ENCODE measurements around the gene NFE2L3. TPM values are rescaled to one million over a fixed set of nuclear protein-coding genes. Genes with fewer than 3 reads are reported as not detected.

Gene NFE2L3
- total and polyA plus RNA-seq, 2 of the 4 experiments (the other 2 are of a cell fraction), result 28.0 to 43.2 TPM

DNA sequence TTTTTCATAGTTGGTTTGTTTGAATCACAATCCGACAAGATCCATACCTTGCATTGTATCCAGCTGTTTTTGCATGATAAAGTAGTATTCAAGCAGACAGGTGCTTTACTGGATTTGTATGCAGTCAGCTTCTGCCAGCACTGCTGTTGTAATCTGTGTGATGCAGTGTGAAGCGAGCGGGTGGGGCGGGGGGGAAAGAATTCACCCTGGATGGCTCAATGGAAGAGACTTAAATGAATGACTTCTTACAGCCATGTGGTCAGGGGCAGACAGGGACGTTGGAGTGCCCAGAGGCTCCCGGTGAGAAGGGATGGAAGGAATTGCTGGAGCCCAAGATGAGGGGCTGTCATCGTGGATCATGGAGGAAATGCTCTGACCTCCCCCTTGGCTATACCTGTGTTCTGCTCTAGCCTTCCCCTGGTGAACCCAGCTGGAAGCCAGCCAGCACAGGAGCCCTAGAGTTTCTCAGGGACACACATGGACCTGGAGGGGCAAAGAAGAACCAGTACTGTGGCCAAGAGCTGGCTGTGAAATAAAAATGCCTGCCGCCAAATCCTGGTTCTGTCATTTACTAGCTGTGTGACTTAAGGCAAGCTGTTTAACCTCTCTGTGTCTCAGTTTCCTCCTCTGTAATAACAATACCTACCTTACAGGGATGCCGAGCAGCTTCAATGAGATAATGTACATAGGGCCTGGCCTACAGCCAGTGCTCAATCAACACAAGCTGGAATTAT, 14.1 kb downstream of the NFE2L3 start:
- BruUV-seq (replicated peaks), result no TSS peak
- Histone ChIP-seq H2BK15ac (ENCODE audit: low read depth, low read length) (no peak overlapping the region), H3K4me1 (ENCODE audit: control insufficient read depth, insufficient read depth, low read length) (peaks cover 3% of the 10 kb centered on the region; the same call in 1 of the 2 replicates), H2BK5ac (ENCODE audit: low read depth, low read length, poor library complexity, severe bottlenecking) (no peak overlapping the region), H3K27ac (ENCODE audit: insufficient read depth, low read length) (no peak overlapping the region), H4K5ac (ENCODE audit: low read depth, low read length) (no peak overlapping the region), H2AK9ac (replicated peaks; ENCODE audit: low read depth, low read length, poor library complexity) (no peak overlapping the region), H3K79me1 (ENCODE audit: low read depth in 1 of 2, low read length in 2 of 2) (peaks cover 3 to 18% of the 10 kb centered on the region in 2 experiments; a peak in 3 of 4 replicates), H2BK120ac (ENCODE audit: low read depth, low read length) (no peak overlapping the region), H3K23ac (ENCODE audit: low read depth, low read length) (no peak overlapping the region), H2AK5ac (ENCODE audit: low read depth, low read length) (no peak overlapping the region), H3K18ac (ENCODE audit: low read depth, low read length) (no peak overlapping the region), H3K9ac (ENCODE audit: low read depth, low read length) (no peak overlapping the region), H3K9me3 (ENCODE audit: control insufficient read depth, insufficient read depth, low read length) (no peaks in the 10 kb centered on the region), H3K14ac (replicated peaks; ENCODE audit: low read depth, low read length) (no peak overlapping the region), H4K20me1 (ENCODE audit: insufficient read depth, low read length) (no peaks in the 10 kb centered on the region), H3K9me1 (ENCODE audit: insufficient read depth, low read length) (peaks cover 8% of the 10 kb centered on the region), H4K91ac (ENCODE audit: insufficient read depth, low read depth, low read length) (no peak overlapping the region), H2AFZ (replicated peaks; ENCODE audit: low read length, poor library complexity) (peak overlapping the region; percentile 8), H4K8ac (ENCODE audit: low read depth in 2 of 2, low read length in 2 of 2) (no peak overlapping the region), H3K4me3 (ENCODE audit: insufficient read depth, low read depth, low read length) (no peak overlapping the region), H3K56ac (ENCODE audit: extremely low read depth, insufficient read depth, low read length) (no peak overlapping the region), H3K4me2 (ENCODE audit: low read depth, low read length) (no peak overlapping the region), H3K4ac (ENCODE audit: low read depth, low read length) (no peak overlapping the region), H3K27me3 (ENCODE audit: control insufficient read depth, insufficient read depth, low read length) (no peaks in the 10 kb centered on the region), H3K36me3 (ENCODE audit: control insufficient read depth, insufficient read depth, low read length) (no peaks in the 10 kb centered on the region), H2BK20ac (ENCODE audit: low read depth, low read length) (no peak overlapping the region)
- dilution Hi-C loops (cut with HindIII; ENCODE audit: low sequenced_read_pairs, unreplicated experiment) (no loop called here), in situ Hi-C loops (cut with MboI; ENCODE audit: low sequenced_read_pairs) (no loop called here), intact Hi-C loops (cut with micrococcal nuclease) (no loop called here)
- POLR2A ChIA-PET (ENCODE audit: unreplicated experiment), result interaction anchor here (1.0 kb wide), 1 partner anchor 23 kb away, joined by 3 read pairs; no protein-coding TSS in a partner anchor
- DNase-seq (no peak), ATAC-seq (ENCODE audit: low read depth) (no peak)
- no peak for TF ChIP-seq CEBPB (IDR thresholded peaks at IDR 0.05; ENCODE audit: low read depth, low read length)
- TF ChIP-seq CHD1 (IDR thresholded peaks at IDR 0.05; ENCODE audit: low read depth, low read length), result no peak
- TF ChIP-seq, protein P1, sequence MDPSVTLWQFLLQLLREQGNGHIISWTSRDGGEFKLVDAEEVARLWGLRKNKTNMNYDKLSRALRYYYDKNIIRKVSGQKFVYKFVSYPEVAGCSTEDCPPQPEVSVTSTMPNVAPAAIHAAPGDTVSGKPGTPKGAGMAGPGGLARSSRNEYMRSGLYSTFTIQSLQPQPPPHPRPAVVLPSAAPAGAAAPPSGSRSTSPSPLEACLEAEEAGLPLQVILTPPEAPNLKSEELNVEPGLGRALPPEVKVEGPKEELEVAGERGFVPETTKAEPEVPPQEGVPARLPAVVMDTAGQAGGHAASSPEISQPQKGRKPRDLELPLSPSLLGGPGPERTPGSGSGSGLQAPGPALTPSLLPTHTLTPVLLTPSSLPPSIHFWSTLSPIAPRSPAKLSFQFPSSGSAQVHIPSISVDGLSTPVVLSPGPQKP (IDR thresholded peaks at IDR 0.05; ENCODE audit: borderline replicate concordance, low read depth, low read length), result no peak
- no peak for TF ChIP-seq MAZ (IDR thresholded peaks at IDR 0.05; ENCODE audit: borderline replicate concordance, low read depth, low read length)
- TF ChIP-seq, protein P2, sequence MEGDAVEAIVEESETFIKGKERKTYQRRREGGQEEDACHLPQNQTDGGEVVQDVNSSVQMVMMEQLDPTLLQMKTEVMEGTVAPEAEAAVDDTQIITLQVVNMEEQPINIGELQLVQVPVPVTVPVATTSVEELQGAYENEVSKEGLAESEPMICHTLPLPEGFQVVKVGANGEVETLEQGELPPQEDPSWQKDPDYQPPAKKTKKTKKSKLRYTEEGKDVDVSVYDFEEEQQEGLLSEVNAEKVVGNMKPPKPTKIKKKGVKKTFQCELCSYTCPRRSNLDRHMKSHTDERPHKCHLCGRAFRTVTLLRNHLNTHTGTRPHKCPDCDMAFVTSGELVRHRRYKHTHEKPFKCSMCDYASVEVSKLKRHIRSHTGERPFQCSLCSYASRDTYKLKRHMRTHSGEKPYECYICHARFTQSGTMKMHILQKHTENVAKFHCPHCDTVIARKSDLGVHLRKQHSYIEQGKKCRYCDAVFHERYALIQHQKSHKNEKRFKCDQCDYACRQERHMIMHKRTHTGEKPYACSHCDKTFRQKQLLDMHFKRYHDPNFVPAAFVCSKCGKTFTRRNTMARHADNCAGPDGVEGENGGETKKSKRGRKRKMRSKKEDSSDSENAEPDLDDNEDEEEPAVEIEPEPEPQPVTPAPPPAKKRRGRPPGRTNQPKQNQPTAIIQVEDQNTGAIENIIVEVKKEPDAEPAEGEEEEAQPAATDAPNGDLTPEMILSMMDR (conservative IDR thresholded peaks at IDR 0.05; ENCODE audit: low read depth, low read length), result no peak
- no peak for TF ChIP-seq NFE2L2 (IDR thresholded peaks at IDR 0.05; ENCODE audit: low read depth, low read length)
- no peak for TF ChIP-seq MXI1 (IDR thresholded peaks at IDR 0.05; ENCODE audit: borderline replicate concordance, low read depth, low read length)
- TF ChIP-seq FOS (IDR thresholded peaks at IDR 0.05; ENCODE audit: low read depth, low read length), result no peak
- no peak for TF ChIP-seq BHLHE40 (IDR thresholded peaks at IDR 0.05; ENCODE audit: low read depth, low read length)
- no peak for TF ChIP-seq RFX5 (IDR thresholded peaks at IDR 0.05; ENCODE audit: low read depth, low read length)
- no peak for TF ChIP-seq USF2 (IDR thresholded peaks at IDR 0.05; ENCODE audit: low read depth, low read length)
- no peak for TF ChIP-seq POLR2A (IDR thresholded peaks at IDR 0.05; ENCODE audit: low read depth, low read length)
- TF ChIP-seq SMC3 (IDR thresholded peaks at IDR 0.05; ENCODE audit: low read depth, low read length), result no peak
- no peak for TF ChIP-seq MAFK (IDR thresholded peaks at IDR 0.05; ENCODE audit: low read depth, low read length)
- no peak for TF ChIP-seq RAD21 (IDR thresholded peaks at IDR 0.05; ENCODE audit: low read length)
- no peak for TF ChIP-seq RCOR1 (IDR thresholded peaks at IDR 0.05; ENCODE audit: insufficient replicate concordance, low read length)
- CTCF ChIA-PET, result no interaction called here
- WGBS, 2 experiments (ENCODE audit: extremely low coverage in 2 of 2, insufficient read length in 1 of 2), result 92% methylated on average over 4 of the region's 9 CpGs; no CpG with 5 or more reads in 1 of the 2 experiments
